GM12875 (cell line): ENCODE results near the gene JMJD6.

Experiments
- H3K4me3 ChIP-seq: one replicate; pipeline ENCODE4 v1.5.1; 2011; ENCODE audit warnings: low read depth, low read length, control low read depth
- CTCF ChIP-seq: IDR thresholded peaks from 2 replicates; pipeline ENCODE4 v1.5.1; 2011; ENCODE audit warnings: low read depth, mild to moderate bottlenecking, control low read depth, inconsistent platforms, low read length, moderate library complexity, borderline replicate concordance; ENCODE audit not compliant: insufficient read depth

The JMJD6 gene

DNA sequence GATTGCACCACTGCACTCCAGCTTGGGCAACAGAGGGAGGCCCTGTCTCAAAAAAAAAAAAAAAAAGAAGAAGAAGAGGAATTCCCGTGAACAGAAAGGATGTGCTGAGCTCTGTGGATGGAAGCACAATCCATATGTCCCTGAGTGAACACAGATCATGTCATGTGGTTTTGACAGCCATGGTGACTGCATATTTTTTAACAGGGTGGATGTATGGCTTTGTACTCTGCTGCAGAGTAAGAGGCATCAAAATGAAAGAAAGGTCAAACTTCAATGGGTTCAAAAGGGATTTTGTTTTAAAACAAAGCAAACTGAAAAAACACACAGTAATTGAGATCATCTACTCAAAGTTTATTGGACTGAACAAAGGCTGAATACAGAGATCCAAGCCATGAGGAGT is 47.2 kb downstream of the JMJD6 start:
- H3K4me3 ChIP-seq, result no peak overlapping the region
- TF ChIP-seq CTCF, result no peak

DNA sequence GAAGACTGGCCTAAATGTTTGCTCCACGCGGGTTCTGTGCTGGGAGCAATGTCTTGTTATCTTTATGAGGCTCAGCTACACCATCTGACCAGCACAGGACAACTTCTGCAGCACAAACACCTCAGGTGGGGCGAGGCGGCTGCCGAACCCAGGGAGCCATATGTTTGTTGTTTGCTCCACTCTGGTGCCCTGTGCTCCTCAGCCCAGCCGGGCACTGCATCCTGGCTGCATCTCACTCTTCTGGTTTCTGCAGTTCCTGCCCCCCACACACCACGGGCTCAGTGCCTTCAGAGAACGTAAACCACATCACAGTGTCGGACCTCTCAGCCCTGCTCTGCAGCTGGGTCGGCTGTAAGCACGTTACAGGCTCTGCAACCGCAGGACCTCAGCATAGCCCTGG is 48.1 kb downstream of the JMJD6 start:
- no peak for TF ChIP-seq CTCF
- H3K4me3 ChIP-seq, result no peak overlapping the region

DNA sequence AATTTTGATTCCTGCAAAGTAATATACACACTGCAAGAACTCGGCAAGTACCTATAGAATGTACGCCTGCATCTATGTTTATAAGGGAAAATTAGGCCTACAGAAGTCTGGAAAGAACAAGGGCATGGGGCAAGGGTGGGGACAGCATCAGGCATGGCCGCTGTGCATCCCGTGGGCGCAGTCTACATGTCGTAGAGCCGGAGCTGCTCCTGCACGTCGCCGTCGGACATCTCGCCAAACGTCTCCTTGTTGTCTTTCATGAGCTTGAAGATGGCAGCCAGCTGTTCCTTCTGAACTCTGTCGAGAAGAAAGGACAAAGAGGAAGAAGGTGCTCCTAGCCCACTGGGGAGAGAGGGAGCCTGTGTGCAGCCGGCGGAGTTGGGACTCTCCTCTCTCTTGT is 49.0 kb downstream of the JMJD6 start:
- no peak for TF ChIP-seq CTCF

DNA sequence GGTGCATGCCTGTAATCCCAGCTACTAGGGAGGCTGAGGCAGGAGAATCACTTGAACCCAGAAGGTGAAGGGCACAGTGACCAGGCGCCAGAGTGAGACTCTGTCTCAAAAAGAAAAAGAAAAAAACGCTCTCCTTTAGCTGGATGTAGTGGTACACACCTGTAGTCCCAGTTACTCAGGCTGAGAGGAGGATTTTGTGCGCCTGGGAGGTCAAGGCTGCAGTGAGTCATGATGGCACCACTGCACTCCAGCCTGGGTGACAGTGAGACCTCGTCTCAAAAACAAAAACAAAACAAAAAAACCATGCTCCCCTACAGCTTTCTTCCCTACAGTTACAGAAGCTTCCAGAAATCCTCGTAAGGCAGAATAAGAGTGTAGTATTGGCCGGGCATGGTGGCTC is 49.8 kb downstream of the JMJD6 start:
- no peak for TF ChIP-seq CTCF
- no peak overlapping the region for H3K4me3 ChIP-seq

More for the DNA sequence above, 49.0 kb downstream of the JMJD6 start:
- H3K4me3 ChIP-seq, result no peak overlapping the region

DNA sequence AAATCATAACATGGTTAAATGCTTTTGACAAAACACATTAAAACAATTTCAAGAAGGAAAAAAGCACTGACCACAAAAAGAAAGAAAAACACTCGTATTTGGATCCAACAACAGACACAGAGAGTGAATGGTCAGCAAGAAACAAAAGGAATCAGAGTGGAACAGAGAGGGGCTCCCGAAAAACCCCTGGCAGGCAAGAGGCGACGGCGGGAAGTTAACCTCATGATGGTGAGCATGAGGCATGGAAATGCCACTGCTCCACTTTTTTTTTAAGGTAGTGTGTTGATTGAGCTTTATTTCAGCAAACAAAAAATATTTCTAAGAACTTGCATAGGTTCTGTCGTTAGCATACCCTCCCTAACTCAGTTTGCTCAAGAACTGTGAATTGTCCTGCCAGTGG is 50.8 kb downstream of the JMJD6 start:
- no peak overlapping the region for H3K4me3 ChIP-seq
- no peak for TF ChIP-seq CTCF

DNA sequence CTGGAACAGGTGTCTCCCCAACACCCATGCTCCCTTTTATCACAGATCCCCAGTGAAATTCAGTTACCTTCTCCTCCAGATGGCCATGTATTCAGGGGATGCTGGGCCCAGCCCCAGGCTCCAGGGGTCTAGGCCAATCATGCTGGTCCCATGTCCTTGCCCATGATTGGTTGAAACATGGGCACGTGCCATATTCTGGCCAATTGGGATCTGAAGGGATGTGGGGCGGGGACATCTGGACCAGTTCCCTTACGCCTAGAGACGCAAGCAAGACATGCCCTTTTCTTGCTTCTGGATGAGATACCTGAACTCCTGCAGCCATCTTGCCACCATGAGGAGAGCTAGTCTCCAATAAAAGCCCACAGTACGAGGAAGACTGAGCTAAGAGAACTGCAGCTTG is 51.8 kb downstream of the JMJD6 start:
- no peak for TF ChIP-seq CTCF
- H3K4me3 ChIP-seq, result no peak overlapping the region

- TF ChIP-seq CTCF, result no peak
- H3K4me3 ChIP-seq, result no peak overlapping the region
These were observed 52.7 kb downstream of the JMJD6 start for GRCh38 chr17:76673729-76674128.
